ENCODE data around the gene SBF2. TPM values are rescaled to one million over a fixed set of nuclear protein-coding genes. Genes with fewer than 3 reads are reported as not detected.
A peak's percentile ranks its signal among the peaks of the same experiment; 100 is the strongest.

SBF2 gene
- total RNA-seq, 4 donors from 2014 or later, result 29.7 to 60.4 (median 36.0) TPM

- 40 to 64% methylated on average over 3 of the region's 3 CpGs for WGBS, 2 donors
- peak in 1 of 2 donors; percentile 43 for DNase-seq (ENCODE audit: low spot score in 2 of 2)
- no peak overlapping the region for H3K4me3 ChIP-seq (ENCODE audit: low read depth, poor library complexity, severe bottlenecking)
- TF ChIP-seq POLR2A (IDR thresholded peaks at IDR 0.05), result no peak
- TF ChIP-seq CTCF (IDR thresholded peaks at IDR 0.05), result no peak
- intact Hi-C loops (cut with DNase I; ENCODE audit: low total_unique reads), result no loop called here
Measured at GRCh38 chr11:9754010-9754471, 540.0 kb downstream of the SBF2 start.

GRCh38 chr11:9753021-9753420, 541.0 kb downstream of the SBF2 start:
- intact Hi-C loops (cut with DNase I; ENCODE audit: low total_unique reads), result no loop called here
- 63 to 70% methylated on average over 3 of the region's 3 CpGs for WGBS, 2 donors
- H3K4me3 ChIP-seq (ENCODE audit: low read depth, poor library complexity, severe bottlenecking), result no peak overlapping the region
- no peak for TF ChIP-seq POLR2A (IDR thresholded peaks at IDR 0.05)
- no peak for TF ChIP-seq CTCF (IDR thresholded peaks at IDR 0.05)
- DNase-seq (ENCODE audit: low spot score in 2 of 2), result no peak

- 70 to 75% methylated on average over 3 of the region's 3 CpGs for WGBS, 2 donors
- H3K4me3 ChIP-seq (ENCODE audit: low read depth, poor library complexity, severe bottlenecking), result no peak overlapping the region
- no peak for DNase-seq (ENCODE audit: low spot score in 2 of 2)
- TF ChIP-seq POLR2A (IDR thresholded peaks at IDR 0.05) (no peak), CTCF (IDR thresholded peaks at IDR 0.05) (no peak)
- intact Hi-C loops (cut with DNase I; ENCODE audit: low total_unique reads), result no loop called here
Measured at GRCh38 chr11:9752091-9752490, 541.9 kb downstream of the SBF2 start.

- intact Hi-C loops (cut with DNase I; ENCODE audit: low total_unique reads), result no loop called here
- WGBS, 2 donors, result 49 to 73% methylated on average over 4 of the region's 4 CpGs
- TF ChIP-seq CTCF (IDR thresholded peaks at IDR 0.05) (no peak), POLR2A (IDR thresholded peaks at IDR 0.05) (no peak)
- no peak overlapping the region for H3K4me3 ChIP-seq (ENCODE audit: low read depth, poor library complexity, severe bottlenecking)
- no peak for DNase-seq (ENCODE audit: low spot score in 2 of 2)
Measured at GRCh38 chr11:9750551-9750950, 543.5 kb downstream of the SBF2 start.

GRCh38 chr11:9748361-9748970, 545.6 kb downstream of the SBF2 start:
- DNase-seq (ENCODE audit: low spot score in 2 of 2), result peak in 1 of 2 donors; percentile 38
- 42 to 49% methylated on average over 7 of the region's 7 CpGs for WGBS, 2 donors
- intact Hi-C loops (cut with DNase I; ENCODE audit: low total_unique reads), result no loop called here
- H3K4me3 ChIP-seq (ENCODE audit: low read depth, poor library complexity, severe bottlenecking), result no peak overlapping the region
- TF ChIP-seq POLR2A (IDR thresholded peaks at IDR 0.05) (no peak), CTCF (IDR thresholded peaks at IDR 0.05) (no peak)

GRCh38 chr11:9747828-9748227, 546.2 kb downstream of the SBF2 start:
- WGBS, 2 donors, result 60 to 63% methylated on average over 5 of the region's 5 CpGs
- no peak for TF ChIP-seq CTCF (IDR thresholded peaks at IDR 0.05)
- no peak for TF ChIP-seq POLR2A (IDR thresholded peaks at IDR 0.05)
- DNase-seq (ENCODE audit: low spot score in 2 of 2), result no peak
- intact Hi-C loops (cut with DNase I; ENCODE audit: low total_unique reads), result no loop called here
- H3K4me3 ChIP-seq (ENCODE audit: low read depth, poor library complexity, severe bottlenecking), result no peak overlapping the region

Measured in lower leg skin (tissue), 4 donors.